Measurements from ENCODE around the gene PFN3.
A peak's percentile ranks its signal among the peaks of the same experiment; 100 is the strongest.

The PFN3 gene

DNA sequence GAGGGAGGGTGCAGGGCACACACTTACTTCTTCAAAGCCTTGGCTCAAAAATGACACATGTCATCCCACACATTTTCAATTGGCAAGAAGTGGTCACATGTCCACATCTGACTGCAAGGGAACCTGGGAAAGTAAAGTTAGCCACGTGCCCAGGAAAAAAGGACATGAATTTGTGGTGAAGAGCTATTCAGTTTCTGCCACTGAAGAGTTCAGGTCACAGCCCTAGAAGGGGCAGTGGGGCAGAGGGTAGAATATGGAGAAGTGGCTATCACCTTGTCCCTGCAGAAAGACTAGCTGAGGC is 44.6 kb downstream of the PFN3 start:
- TF ChIP-seq, protein P1, sequence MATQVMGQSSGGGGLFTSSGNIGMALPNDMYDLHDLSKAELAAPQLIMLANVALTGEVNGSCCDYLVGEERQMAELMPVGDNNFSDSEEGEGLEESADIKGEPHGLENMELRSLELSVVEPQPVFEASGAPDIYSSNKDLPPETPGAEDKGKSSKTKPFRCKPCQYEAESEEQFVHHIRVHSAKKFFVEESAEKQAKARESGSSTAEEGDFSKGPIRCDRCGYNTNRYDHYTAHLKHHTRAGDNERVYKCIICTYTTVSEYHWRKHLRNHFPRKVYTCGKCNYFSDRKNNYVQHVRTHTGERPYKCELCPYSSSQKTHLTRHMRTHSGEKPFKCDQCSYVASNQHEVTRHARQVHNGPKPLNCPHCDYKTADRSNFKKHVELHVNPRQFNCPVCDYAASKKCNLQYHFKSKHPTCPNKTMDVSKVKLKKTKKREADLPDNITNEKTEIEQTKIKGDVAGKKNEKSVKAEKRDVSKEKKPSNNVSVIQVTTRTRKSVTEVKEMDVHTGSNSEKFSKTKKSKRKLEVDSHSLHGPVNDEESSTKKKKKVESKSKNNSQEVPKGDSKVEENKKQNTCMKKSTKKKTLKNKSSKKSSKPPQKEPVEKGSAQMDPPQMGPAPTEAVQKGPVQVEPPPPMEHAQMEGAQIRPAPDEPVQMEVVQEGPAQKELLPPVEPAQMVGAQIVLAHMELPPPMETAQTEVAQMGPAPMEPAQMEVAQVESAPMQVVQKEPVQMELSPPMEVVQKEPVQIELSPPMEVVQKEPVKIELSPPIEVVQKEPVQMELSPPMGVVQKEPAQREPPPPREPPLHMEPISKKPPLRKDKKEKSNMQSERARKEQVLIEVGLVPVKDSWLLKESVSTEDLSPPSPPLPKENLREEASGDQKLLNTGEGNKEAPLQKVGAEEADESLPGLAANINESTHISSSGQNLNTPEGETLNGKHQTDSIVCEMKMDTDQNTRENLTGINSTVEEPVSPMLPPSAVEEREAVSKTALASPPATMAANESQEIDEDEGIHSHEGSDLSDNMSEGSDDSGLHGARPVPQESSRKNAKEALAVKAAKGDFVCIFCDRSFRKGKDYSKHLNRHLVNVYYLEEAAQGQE (IDR thresholded peaks at IDR 0.05; ENCODE audit: insufficient replicate concordance, low read depth) = no peak
- TF ChIP-seq, protein P2, sequence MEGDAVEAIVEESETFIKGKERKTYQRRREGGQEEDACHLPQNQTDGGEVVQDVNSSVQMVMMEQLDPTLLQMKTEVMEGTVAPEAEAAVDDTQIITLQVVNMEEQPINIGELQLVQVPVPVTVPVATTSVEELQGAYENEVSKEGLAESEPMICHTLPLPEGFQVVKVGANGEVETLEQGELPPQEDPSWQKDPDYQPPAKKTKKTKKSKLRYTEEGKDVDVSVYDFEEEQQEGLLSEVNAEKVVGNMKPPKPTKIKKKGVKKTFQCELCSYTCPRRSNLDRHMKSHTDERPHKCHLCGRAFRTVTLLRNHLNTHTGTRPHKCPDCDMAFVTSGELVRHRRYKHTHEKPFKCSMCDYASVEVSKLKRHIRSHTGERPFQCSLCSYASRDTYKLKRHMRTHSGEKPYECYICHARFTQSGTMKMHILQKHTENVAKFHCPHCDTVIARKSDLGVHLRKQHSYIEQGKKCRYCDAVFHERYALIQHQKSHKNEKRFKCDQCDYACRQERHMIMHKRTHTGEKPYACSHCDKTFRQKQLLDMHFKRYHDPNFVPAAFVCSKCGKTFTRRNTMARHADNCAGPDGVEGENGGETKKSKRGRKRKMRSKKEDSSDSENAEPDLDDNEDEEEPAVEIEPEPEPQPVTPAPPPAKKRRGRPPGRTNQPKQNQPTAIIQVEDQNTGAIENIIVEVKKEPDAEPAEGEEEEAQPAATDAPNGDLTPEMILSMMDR (IDR thresholded peaks at IDR 0.05; ENCODE audit: insufficient read depth, low read length) = no peak
- TF ChIP-seq SPI1 (IDR thresholded peaks at IDR 0.05; ENCODE audit: borderline replicate concordance, low read depth) (no peak), GABPA (IDR thresholded peaks at IDR 0.05; ENCODE audit: low read depth) (no peak), POLR2AphosphoS5 (IDR thresholded peaks at IDR 0.05; ENCODE audit: low read depth) (no peak)
- no peak overlapping the region for H3K4me3 ChIP-seq (replicated peaks; ENCODE audit: insufficient read depth, low read length)
- H3K27me3 ChIP-seq (ENCODE audit: insufficient read depth, poor library complexity, severe bottlenecking) = no peaks in the 10 kb centered on the region
- DNase-seq (ENCODE audit: low read depth in 1 of 2, low spot score in 1 of 2) = peak; percentile 55 to 62
- no peak overlapping the region for H3K27ac ChIP-seq (replicated peaks)

DNA sequence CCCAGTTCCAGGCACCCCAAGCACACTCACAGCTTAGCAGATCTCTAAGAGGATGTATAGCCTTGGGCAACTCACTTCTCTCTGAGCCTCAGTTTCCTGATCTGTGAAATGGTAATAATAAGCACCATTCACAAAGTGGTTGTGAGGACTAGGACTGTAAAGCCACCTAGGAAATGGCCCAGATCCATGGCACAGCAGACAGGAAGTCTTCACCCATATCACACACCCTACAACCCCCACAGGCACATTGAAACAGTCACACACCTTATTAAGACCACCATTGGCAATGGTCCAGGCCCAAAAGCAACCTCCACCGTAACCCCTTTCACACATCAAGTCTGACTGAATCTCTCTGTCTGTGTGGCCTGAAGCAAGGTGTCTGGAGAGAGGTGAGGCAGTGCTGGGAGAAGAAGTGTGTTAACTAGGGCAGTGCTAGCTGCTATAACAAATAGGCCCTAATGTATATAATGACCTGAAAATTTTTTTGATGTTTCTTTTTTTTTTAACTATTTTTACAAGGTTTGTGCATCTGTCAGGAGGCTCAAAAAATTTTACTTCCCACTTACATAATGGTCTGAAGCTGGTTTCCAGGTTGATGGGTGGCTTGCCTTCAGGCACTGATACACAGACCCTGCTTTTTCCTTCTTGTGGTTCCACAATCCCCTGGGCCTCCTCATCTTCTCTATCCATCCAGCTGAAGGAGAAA is 45.1 kb downstream of the PFN3 start:
- no peaks in the 10 kb centered on the region for H3K27me3 ChIP-seq (ENCODE audit: insufficient read depth, poor library complexity, severe bottlenecking)
- DNase-seq (ENCODE audit: low read depth in 1 of 2, low spot score in 1 of 2) = no peak
- no peak overlapping the region for H3K4me3 ChIP-seq (replicated peaks; ENCODE audit: insufficient read depth, low read length)
- no peak overlapping the region for H3K27ac ChIP-seq (replicated peaks)
- TF ChIP-seq POLR2AphosphoS5 (IDR thresholded peaks at IDR 0.05; ENCODE audit: low read depth) = no peak
- TF ChIP-seq, protein P2 (IDR thresholded peaks at IDR 0.05; ENCODE audit: insufficient read depth, low read length) = no peak
- no peak for TF ChIP-seq SPI1 (IDR thresholded peaks at IDR 0.05; ENCODE audit: borderline replicate concordance, low read depth)
- TF ChIP-seq, protein P1 (IDR thresholded peaks at IDR 0.05; ENCODE audit: insufficient replicate concordance, low read depth) = no peak
- no peak for TF ChIP-seq GABPA (IDR thresholded peaks at IDR 0.05; ENCODE audit: low read depth)

DNA sequence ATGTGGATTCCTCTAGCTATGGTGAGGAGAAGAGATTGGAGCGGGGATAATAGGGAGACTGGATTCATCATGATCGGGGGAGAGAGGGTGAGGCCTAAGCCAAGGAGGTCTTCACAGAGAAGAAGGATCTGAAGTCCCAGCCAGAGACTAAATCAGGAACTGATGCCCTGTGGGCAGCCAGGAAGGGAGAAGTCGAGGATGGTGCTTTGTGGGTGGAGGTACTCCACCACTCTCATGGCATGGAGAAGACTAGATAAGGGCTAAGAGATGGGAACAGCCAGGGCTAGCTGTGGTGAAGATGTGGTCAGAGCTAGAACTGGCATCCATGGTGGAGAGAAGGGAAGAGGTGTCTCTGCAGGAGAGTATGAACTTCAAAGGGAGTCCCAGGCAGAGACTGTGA is 45.8 kb downstream of the PFN3 start:
- peak; percentile 30; the same call in 1 of the 2 replicates for TF ChIP-seq SPI1 (IDR thresholded peaks at IDR 0.05; ENCODE audit: borderline replicate concordance, low read depth)
- TF ChIP-seq POLR2AphosphoS5 (IDR thresholded peaks at IDR 0.05; ENCODE audit: low read depth) = no peak
- peak in 1 of 2 experiments; percentile 38 for DNase-seq (ENCODE audit: low read depth in 1 of 2, low spot score in 1 of 2)

DNA sequence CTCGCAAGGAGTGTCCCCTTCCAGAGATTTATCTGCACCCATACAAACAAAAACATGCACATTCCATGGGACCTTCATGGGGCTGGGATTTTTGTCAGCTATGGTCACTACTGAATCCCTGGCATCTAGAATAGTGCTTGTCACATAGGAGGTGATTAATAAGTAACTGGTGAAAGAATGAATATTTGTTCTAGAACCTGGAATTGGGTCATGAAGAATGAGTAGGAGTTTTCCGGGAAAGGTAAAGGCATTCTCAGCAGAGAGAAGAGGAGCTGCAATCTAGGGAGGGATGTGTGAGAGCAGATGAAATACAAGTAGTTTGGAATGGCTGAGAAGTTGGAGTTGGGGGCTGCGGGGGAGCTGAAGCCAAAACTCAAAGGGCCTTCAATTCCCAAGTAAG is 46.2 kb downstream of the PFN3 start:
- TF ChIP-seq POLR2AphosphoS5 (IDR thresholded peaks at IDR 0.05; ENCODE audit: low read depth) (no peak), SPI1 (IDR thresholded peaks at IDR 0.05; ENCODE audit: borderline replicate concordance, low read depth) (no peak), GABPA (IDR thresholded peaks at IDR 0.05; ENCODE audit: low read depth) (no peak)
- TF ChIP-seq, protein P1 (IDR thresholded peaks at IDR 0.05; ENCODE audit: insufficient replicate concordance, low read depth) = no peak
- TF ChIP-seq, protein P2 (IDR thresholded peaks at IDR 0.05; ENCODE audit: insufficient read depth, low read length) = no peak
- no peak overlapping the region for H3K27ac ChIP-seq (replicated peaks)
- no peaks in the 10 kb centered on the region for H3K27me3 ChIP-seq (ENCODE audit: insufficient read depth, poor library complexity, severe bottlenecking)
- H3K4me3 ChIP-seq (replicated peaks; ENCODE audit: insufficient read depth, low read length) = no peak overlapping the region
- no peak for DNase-seq (ENCODE audit: low read depth in 1 of 2, low spot score in 1 of 2)

More for the DNA sequence above, 45.8 kb downstream of the PFN3 start:
- no peak overlapping the region for H3K4me3 ChIP-seq (replicated peaks; ENCODE audit: insufficient read depth, low read length)
- H3K27me3 ChIP-seq (ENCODE audit: insufficient read depth, poor library complexity, severe bottlenecking) = no peaks in the 10 kb centered on the region
- H3K27ac ChIP-seq (replicated peaks) = no peak overlapping the region
